Thoracic aorta (tissue), 2 donors: ENCODE measurements around the gene TULP4. TPM values are rescaled to one million over a fixed set of nuclear protein-coding genes. Genes with fewer than 3 reads are reported as not detected.

ENCODE experiments used
- ATAC-seq: fragments of 150-250 bp; one replicate; pipeline ENCODE4 v1.8.0; 2017; ENCODE audit warnings: low read depth; ENCODE audit not compliant: insufficient number of reproducible peaks, low FRiP score
- DNase-seq: peaks from one replicate; pipeline ENCODE4 v3.0.0-alpha.2; 2020; ENCODE audit warnings: low spot score
- H3K27ac ChIP-seq, 2 donors: fragments of 200-600 bp; sonication (generic); 1 replicate in 1 of 2; 2 replicates in 1 of 2; pipeline ENCODE4 v1.5.1; 2016; ENCODE audit warnings: mild to moderate bottlenecking in 2 of 2, moderate library complexity in 2 of 2
- H3K27me3 ChIP-seq: fragments of 200-600 bp; sonication (generic); replicated peaks from 2 replicates; pipeline ENCODE4 v1.6.0; 2016; ENCODE audit warnings: mild to moderate bottlenecking; ENCODE audit not compliant: insufficient read depth
- H3K36me3 ChIP-seq: fragments of 200-600 bp; sonication (generic); one replicate; pipeline ENCODE4 v1.5.1; 2016
- H3K4me1 ChIP-seq, 2 donors: fragments of 200-600 bp; sonication (generic); 1 replicate in 1 of 2; 2 replicates in 1 of 2; pipeline versions ENCODE4 v1.5.1 to v1.6.0; 2016; ENCODE audit warnings: low read depth in 2 of 2, mild to moderate bottlenecking in 1 of 2; ENCODE audit not compliant: control insufficient read depth in 1 of 2
- H3K4me3 ChIP-seq: fragments of 200-600 bp; sonication (generic); 2 replicates; pipeline ENCODE4 v1.5.1; 2016; ENCODE audit warnings: mild to moderate bottlenecking
- H3K9me3 ChIP-seq: fragments of 200-600 bp; sonication (generic); 2 replicates; pipeline ENCODE4 v1.5.1; 2016
- CTCF ChIP-seq: fragments of 200-600 bp; sonication (generic); IDR thresholded peaks from one replicate; pipeline ENCODE4 v1.5.1; 2019; ENCODE audit warnings: antibody characterized with exemption
- total RNA-seq, 2 donors: library from RNA; depleted of rRNA; stranded (reverse); fragments of >200 nt; gene quantifications; one replicate each; pipeline versions ENCODE4 v1.1.0 to v1.2.3, GENCODE V29; 2016

TULP4 gene
- total RNA-seq, 2 donors from 2014 or later: 75.5 to 189 TPM

DNA sequence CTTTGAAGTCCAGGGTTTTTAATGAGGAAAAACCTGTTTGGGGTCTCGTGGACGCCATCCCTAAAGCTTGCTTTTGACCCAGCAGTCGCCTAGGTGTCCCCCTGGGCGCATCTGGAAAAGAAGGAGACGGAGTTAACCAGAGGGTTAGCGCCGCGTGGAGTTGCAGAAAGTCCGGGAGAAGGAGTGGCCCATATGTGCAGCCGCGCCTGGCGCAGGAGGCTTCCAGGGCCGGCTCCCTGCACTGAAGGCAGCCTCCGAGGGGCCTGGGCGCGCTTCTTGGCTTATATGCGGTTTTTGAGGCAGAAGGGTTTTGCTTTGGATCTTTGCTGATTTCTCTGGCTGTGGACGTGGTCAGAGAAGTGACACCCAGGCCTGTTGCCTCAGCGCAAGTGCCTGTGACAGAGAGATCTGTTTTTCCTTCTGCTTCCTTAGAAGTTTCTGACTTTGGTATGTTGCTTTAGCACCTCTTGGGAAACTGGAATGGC lies 248.6 kb downstream of the TULP4 start:
- H3K27me3 ChIP-seq: no peaks in the 10 kb centered on the region
- H3K9me3 ChIP-seq: no peaks in the 10 kb centered on the region
- no peak for ATAC-seq
- peak overlapping the region; percentile 93 for H3K4me3 ChIP-seq
- H3K4me1 ChIP-seq: peaks cover 8 to 15% of the 10 kb centered on the region in 2 donors
- peak overlapping the region in 1 of 2 donors; percentile 82 for H3K27ac ChIP-seq
- no peaks in the 10 kb centered on the region for H3K36me3 ChIP-seq
- TF ChIP-seq CTCF: no peak
- no peak for DNase-seq

Other genes starting within 250 kb of the TULP4 start
- gene SERAC1, start 144.2 kb upstream of the TULP4 start, total RNA-seq: 10 to 100 TPM; 16.5 to 21.8 TPM
- gene GTF2H5, start 144.1 kb upstream of the TULP4 start, total RNA-seq: 1 to 10 TPM; 3.1 to 3.7 TPM
- 10 to 100 TPM; 21.4 to 26.3 TPM for gene TMEM181, start 247.6 kb downstream of the TULP4 start, total RNA-seq